ENCODE data around the gene PIP. TPM values are rescaled to one million over a fixed set of nuclear protein-coding genes. Genes with fewer than 3 reads are reported as not detected.

The PIP gene
- total and polyA plus RNA-seq, 12 donors: not detected

- WGBS, 4 donors: 58 to 77% (median 68%) methylated on average over 3 of the region's 3 CpGs
- DNase-seq: no peak
- Histone ChIP-seq H3K4me3 (no peak within 1 kb of the TSS), H3K4me1 (replicated peaks in 1 of 2) (no peaks in the 10 kb centered on the region), H3K36me3 (replicated peaks in 1 of 2) (no peaks in the 10 kb centered on the region), H3K9me3 (replicated peaks in 1 of 3) (no peaks in the 10 kb centered on the region), H3K27me3 (no peaks in the 10 kb centered on the region), H3K27ac (no peak within 1 kb of the TSS)
- TF ChIP-seq, protein P1, sequence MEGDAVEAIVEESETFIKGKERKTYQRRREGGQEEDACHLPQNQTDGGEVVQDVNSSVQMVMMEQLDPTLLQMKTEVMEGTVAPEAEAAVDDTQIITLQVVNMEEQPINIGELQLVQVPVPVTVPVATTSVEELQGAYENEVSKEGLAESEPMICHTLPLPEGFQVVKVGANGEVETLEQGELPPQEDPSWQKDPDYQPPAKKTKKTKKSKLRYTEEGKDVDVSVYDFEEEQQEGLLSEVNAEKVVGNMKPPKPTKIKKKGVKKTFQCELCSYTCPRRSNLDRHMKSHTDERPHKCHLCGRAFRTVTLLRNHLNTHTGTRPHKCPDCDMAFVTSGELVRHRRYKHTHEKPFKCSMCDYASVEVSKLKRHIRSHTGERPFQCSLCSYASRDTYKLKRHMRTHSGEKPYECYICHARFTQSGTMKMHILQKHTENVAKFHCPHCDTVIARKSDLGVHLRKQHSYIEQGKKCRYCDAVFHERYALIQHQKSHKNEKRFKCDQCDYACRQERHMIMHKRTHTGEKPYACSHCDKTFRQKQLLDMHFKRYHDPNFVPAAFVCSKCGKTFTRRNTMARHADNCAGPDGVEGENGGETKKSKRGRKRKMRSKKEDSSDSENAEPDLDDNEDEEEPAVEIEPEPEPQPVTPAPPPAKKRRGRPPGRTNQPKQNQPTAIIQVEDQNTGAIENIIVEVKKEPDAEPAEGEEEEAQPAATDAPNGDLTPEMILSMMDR (IDR thresholded peaks at IDR 0.05): no peak
- no peak for TF ChIP-seq POLR2A (IDR thresholded peaks at IDR 0.05)
- intact Hi-C loops (cut with DNase I): no loop called here
Measured at GRCh38 chr7:143183024-143183423, 51.1 kb downstream of the PIP start, which contains the start of gene TAS2R39. Gene TAS2R39 (plus strand): TSS chr7:143183419. CDS start chr7:143183419, 0 bp downstream.

DNA sequence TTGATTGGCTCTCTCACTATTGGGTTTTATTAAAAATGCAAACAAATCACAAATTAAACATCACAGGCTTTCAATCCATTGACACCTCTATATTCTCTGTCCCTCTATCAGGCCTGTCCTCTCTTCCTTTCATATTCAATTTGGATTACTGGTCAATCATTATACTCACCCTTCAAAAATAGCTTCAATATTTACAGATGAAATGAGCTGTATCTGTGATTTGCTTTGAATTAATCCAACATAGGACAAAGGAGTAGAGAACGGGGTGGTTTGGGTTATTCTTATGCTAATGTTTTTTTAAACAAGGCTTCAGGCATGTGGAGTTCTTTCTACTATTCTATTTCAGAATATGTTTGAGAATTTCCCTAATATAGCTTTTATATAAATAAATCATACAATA, 53.7 kb downstream of the PIP start:
- DNase-seq: no peak
- H3K27me3 ChIP-seq: no peaks in the 10 kb centered on the region
- TF ChIP-seq, protein P1 (IDR thresholded peaks at IDR 0.05): no peak
- TF ChIP-seq POLR2A (IDR thresholded peaks at IDR 0.05): no peak
- WGBS, 4 donors: 57 to 83% (median 63%) methylated on average over 1 of the region's 1 CpG
- no peak overlapping the region for H3K27ac ChIP-seq
- no peaks in the 10 kb centered on the region for H3K9me3 ChIP-seq (replicated peaks in 1 of 3)
- no peaks in the 10 kb centered on the region for H3K36me3 ChIP-seq (replicated peaks in 1 of 2)
- no peak overlapping the region for H3K4me3 ChIP-seq
- H3K4me1 ChIP-seq (replicated peaks in 1 of 2): no peaks in the 10 kb centered on the region
- intact Hi-C loops (cut with DNase I): no loop called here

- WGBS, 4 donors: 53 to 69% (median 65%) methylated on average over 6 of the region's 6 CpGs
- Histone ChIP-seq H3K4me3 (no peak overlapping the region), H3K27me3 (no peaks in the 10 kb centered on the region), H3K9me3 (replicated peaks in 1 of 3) (no peaks in the 10 kb centered on the region), H3K36me3 (replicated peaks in 1 of 2) (no peaks in the 10 kb centered on the region), H3K4me1 (replicated peaks in 1 of 2) (no peaks in the 10 kb centered on the region), H3K27ac (no peak overlapping the region)
- DNase-seq: no peak
- TF ChIP-seq, protein P1 (IDR thresholded peaks at IDR 0.05): no peak
- no peak for TF ChIP-seq POLR2A (IDR thresholded peaks at IDR 0.05)
- intact Hi-C loops (cut with DNase I): no loop called here
Measured at GRCh38 chr7:143188994-143189393, 57.1 kb downstream of the PIP start.

Other genes starting within 250 kb of the PIP start
- under 1 TPM in 2 of 9 donors, not detected in 7; under 0.01 to 0.10 TPM for gene TRPV6, start 246.3 kb upstream of the PIP start, total RNA-seq
- gene TRPV6, start 246.3 kb upstream of the PIP start, polyA plus RNA-seq: under 1 TPM in 2 of 3 donors, not detected in 1; 0.03 to 0.08 TPM
- gene TRPV5, start 198.3 kb upstream of the PIP start, total RNA-seq: not detected
- gene TRPV5, start 198.3 kb upstream of the PIP start, polyA plus RNA-seq: not detected
- gene LLCFC1, start 192.6 kb upstream of the PIP start, total RNA-seq: not detected
- gene LLCFC1, start 192.6 kb upstream of the PIP start, polyA plus RNA-seq: not detected
- 1 to 10 TPM in 1 of 9 donors, under 1 TPM in 3, not detected in 5; 0.45 to 1.2 (median 0.74) TPM for gene KEL, start 169.7 kb upstream of the PIP start, total RNA-seq
- under 1 TPM; 0.15 to 0.56 (median 0.37) TPM for gene KEL, start 169.7 kb upstream of the PIP start, polyA plus RNA-seq
- gene OR9A2, start 104.9 kb upstream of the PIP start, total RNA-seq: under 1 TPM in 1 of 9 donors, not detected in 8; 0.78 TPM
- gene OR9A2, start 104.9 kb upstream of the PIP start, polyA plus RNA-seq: not detected
- gene OR6V1, start 79.7 kb upstream of the PIP start, total RNA-seq: not detected
- not detected for gene OR6V1, start 79.7 kb upstream of the PIP start, polyA plus RNA-seq
- not detected for gene TAS2R39, start 51.3 kb downstream of the PIP start, total RNA-seq
- not detected for gene TAS2R39, start 51.3 kb downstream of the PIP start, polyA plus RNA-seq
- not detected for gene TAS2R40, start 90.0 kb downstream of the PIP start, total RNA-seq
- gene TAS2R40, start 90.0 kb downstream of the PIP start, polyA plus RNA-seq: not detected
- 100 to 1,000 TPM; 155 to 333 (median 210) TPM for gene GSTK1, start 131.4 kb downstream of the PIP start, total RNA-seq
- 100 to 1,000 TPM; 173 to 240 (median 229) TPM for gene GSTK1, start 131.4 kb downstream of the PIP start, polyA plus RNA-seq
- gene TMEM139, start 152.9 kb downstream of the PIP start, total RNA-seq: 1 to 10 TPM in 7 of 9 donors, under 1 TPM in 2; 0.54 to 4.8 (median 2.4) TPM
- 1 to 10 TPM; 1.9 to 7.5 (median 3.9) TPM for gene TMEM139, start 152.9 kb downstream of the PIP start, polyA plus RNA-seq
- 10 to 100 TPM in 7 of 9 donors, 1 to 10 TPM in 2; 8.9 to 25.4 (median 13.4) TPM for gene CASP2, start 156.3 kb downstream of the PIP start, total RNA-seq
- 10 to 100 TPM in 1 of 3 donors, 1 to 10 TPM in 2; 4.6 to 16.1 (median 5.3) TPM for gene CASP2, start 156.3 kb downstream of the PIP start, polyA plus RNA-seq
- under 1 TPM in 2 of 9 donors, not detected in 7; under 0.01 to 0.18 TPM for gene CLCN1, start 184.0 kb downstream of the PIP start, total RNA-seq
- gene CLCN1, start 184.0 kb downstream of the PIP start, polyA plus RNA-seq: under 1 TPM in 2 of 3 donors, not detected in 1; 0.07 to 0.32 TPM
- gene FAM131B, start 230.6 kb downstream of the PIP start, total RNA-seq: 1 to 10 TPM in 2 of 9 donors, under 1 TPM in 7; 0.10 to 1.7 (median 0.57) TPM
- under 1 TPM; 0.20 to 0.40 (median 0.29) TPM for gene FAM131B, start 230.6 kb downstream of the PIP start, polyA plus RNA-seq
- gene ZYX, start 249.3 kb downstream of the PIP start, total RNA-seq: 100 to 1,000 TPM in 2 of 9 donors, 10 to 100 TPM in 6, 1 to 10 TPM in 1; 5.0 to 112 (median 76.9) TPM
- 100 to 1,000 TPM in 2 of 3 donors, 10 to 100 TPM in 1; 34.8 to 152 (median 117) TPM for gene ZYX, start 249.3 kb downstream of the PIP start, polyA plus RNA-seq